Skin of body (tissue), 3 donors: ENCODE measurements around the gene RPS5. TPM values are rescaled to one million over a fixed set of nuclear protein-coding genes. Genes with fewer than 3 reads are reported as not detected.
"Not testable (repeated sequence)": the region's sequence is repeated elsewhere in the genome, so short reads cannot be mapped to it uniquely, and the experiment has no call there.

Source experiments
- DNase-seq: peaks from one replicate; lab custom pipeline; 2025; lab: John Stamatoyannopoulos, UW
- small RNA-seq: library from RNA; depleted of rRNA; stranded (forward); fragments of <200 nt; gene quantifications from one replicate; pipeline ENCODE3, GENCODE V24; 2014; ENCODE audit warnings: low replicate concordance
- total RNA-seq: library from RNA; depleted of rRNA; stranded (reverse); fragments of >200 nt; gene quantifications from one replicate; pipeline ENCODE4 v1.2.3, GENCODE V29; 2014

The RPS5 gene
- total RNA-seq, 1 donor from 2014 or later: 1,739 TPM

GRCh38 chr19:58403920-58404478 lies 16.9 kb downstream of the RPS5 start:
- DNase-seq: not testable (repeated sequence)

DNA sequence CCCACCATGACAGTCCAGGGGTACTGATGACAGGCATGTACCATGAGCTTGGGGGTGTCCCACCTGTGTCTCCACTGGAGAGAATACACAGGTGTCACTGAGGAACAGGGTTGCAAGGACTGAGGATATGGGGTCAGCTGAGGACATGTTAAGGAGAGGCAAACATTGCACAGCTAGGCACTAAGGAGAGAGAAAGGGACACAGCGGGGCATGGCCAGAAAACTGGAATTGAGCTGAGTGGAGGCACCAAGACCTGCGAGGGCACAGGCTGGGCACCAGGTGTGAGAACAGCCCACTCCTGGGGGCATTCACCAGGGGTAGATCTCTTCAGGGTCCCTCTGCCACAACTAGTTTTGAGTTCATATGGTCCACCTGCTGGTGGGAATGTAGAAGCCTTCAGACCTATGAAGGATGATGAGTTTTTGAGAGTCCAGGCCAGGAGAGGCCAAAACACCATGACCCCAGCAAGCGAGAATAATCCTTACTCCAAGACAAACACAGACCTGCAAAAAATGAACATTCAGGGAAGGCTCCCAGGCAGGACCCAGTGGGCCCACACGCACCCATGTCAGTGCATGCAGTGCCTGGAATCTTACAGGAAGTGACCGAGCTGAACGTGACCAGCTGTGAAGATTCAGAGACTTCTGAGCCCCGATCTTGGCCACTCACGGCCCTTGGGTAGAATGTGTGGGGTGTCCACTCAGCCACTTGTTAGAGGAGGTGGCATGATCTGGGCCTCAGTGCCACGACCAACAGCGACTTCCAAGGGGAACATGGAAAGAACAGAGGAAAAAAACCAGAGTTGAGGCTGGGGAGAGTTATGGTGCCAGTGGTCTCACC lies 20.0 kb downstream of the RPS5 start:
- DNase-seq: no peak

- DNase-seq: no peak
Observed at GRCh38 chr19:58407658-58408151, 20.6 kb downstream of the RPS5 start.

GRCh38 chr19:58408152-58409009 lies 21.3 kb downstream of the RPS5 start, which contains the start of gene ZNF584:
TSS of gene ZNF584 (plus strand) at chr19:58408649. CDS start at chr19:58409148, 499 bp downstream.
- peak; percentile 96 for DNase-seq

GRCh38 chr19:58409010-58409790 lies 22.1 kb downstream of the RPS5 start:
- DNase-seq: no peak

- DNase-seq: no peak
Observed at GRCh38 chr19:58416604-58417003, 29.5 kb downstream of the RPS5 start.

DNA sequence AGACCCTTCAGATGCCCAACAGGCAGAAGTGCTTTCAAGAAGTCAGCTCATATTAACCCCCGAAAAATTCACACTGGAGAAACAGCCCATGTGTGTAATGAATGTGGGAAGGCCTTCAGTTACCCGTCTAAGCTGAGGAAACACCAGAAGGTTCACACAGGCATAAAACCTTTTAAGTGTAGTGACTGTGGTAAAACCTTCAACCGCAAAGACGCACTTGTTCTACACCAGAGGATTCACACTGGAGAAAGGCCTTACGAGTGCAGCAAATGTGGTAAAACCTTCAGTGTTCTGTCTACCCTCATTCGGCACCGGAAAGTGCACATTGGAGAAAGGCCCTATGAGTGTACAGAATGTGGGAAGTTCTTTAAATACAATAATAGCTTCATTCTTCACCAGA lies 30.0 kb downstream of the RPS5 start:
- DNase-seq: no peak

DNA sequence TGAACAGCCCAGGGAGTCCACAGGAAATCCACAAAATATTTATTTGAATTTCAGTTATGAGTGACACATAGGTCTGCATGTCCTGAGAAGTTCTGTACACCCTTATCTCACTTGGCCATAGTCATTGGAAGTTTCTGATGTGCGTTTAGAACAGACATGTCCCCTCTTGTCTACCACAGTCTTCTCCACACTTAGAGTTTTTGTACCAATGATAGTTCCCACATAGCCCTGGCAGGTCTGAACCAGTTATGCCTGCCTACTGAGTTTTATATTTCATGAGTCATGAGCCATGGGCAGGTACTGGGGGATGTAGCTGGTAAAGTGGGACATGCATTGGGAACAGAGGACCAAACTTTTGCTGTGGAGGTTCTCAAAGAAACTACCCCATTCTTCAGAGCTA lies 41.5 kb downstream of the RPS5 start:
- no peak for DNase-seq

GRCh38 chr19:58429745-58430144 lies 42.7 kb downstream of the RPS5 start:
- DNase-seq: no peak

DNA sequence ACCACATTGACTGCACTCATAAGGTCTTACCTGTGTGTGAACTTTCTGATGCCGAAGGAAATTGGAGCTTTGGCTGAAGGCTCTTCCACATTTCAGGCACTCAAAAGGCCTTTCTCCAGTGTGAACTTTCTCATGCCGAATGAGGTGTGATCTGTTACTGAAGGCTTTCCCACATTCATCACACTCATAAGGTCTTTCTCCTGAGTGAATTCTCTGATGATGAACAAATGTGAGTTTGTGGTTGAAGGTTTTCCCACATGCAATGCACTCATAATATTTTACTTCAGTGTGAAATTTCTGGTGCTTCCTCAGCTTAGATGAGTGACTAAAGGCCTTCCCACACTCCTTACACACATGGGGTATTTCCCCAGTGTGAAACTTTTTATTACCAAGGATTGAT lies 47.1 kb downstream of the RPS5 start:
- DNase-seq: no peak

GRCh38 chr19:58439576-58440554 lies 52.8 kb downstream of the RPS5 start, which contains the start of gene ZNF132:
TSS of gene ZNF132 (minus strand) at chr19:58440153. CDS start at chr19:58439821, 332 bp downstream.
- DNase-seq: peak; percentile 100

GRCh38 chr19:58440556-58440955 lies 53.5 kb downstream of the RPS5 start:
- no peak for DNase-seq

GRCh38 chr19:58442986-58443385 lies 55.9 kb downstream of the RPS5 start:
- DNase-seq: not testable (repeated sequence)

Small RNA genes within 50 kb of the gene (small RNA-seq; reads per million reads assigned to genes)
- gene MIR4754: not detected
- gene RNA5SP473: not detected

Other genes starting within 250 kb of the RPS5 start
- 11.8 TPM for gene ZNF329, start 236.5 kb upstream of the RPS5 start, total RNA-seq
- 14.0 TPM for gene ZNF274, start 204.2 kb upstream of the RPS5 start, total RNA-seq
- 31.3 TPM for gene ZNF544, start 158.4 kb upstream of the RPS5 start, total RNA-seq
- gene ZNF8, start 108.3 kb upstream of the RPS5 start, total RNA-seq: 6.7 TPM
- 38.9 TPM for gene ERVK3-1, start 81.9 kb upstream of the RPS5 start, total RNA-seq
- gene ZSCAN22, start 60.3 kb upstream of the RPS5 start, total RNA-seq: 2.8 TPM
- gene A1BG, start 33.8 kb upstream of the RPS5 start, total RNA-seq: 5.1 TPM
- gene ZNF497, start 24.5 kb upstream of the RPS5 start, total RNA-seq: 1.6 TPM
- gene ZNF837, start 6.2 kb upstream of the RPS5 start, total RNA-seq: 0.69 TPM
- gene RNF225, start 8.4 kb downstream of the RPS5 start, total RNA-seq: 0.99 TPM
- 8.4 TPM for gene ZNF584, start 21.4 kb downstream of the RPS5 start, total RNA-seq
- 3.6 TPM for gene ZNF132, start 52.9 kb downstream of the RPS5 start, total RNA-seq
- 5.6 TPM for gene ZNF324B, start 64.4 kb downstream of the RPS5 start, total RNA-seq
- gene ZNF324, start 79.8 kb downstream of the RPS5 start, total RNA-seq: 9.5 TPM
- gene ZNF446, start 89.1 kb downstream of the RPS5 start, total RNA-seq: 4.6 TPM
- 4.4 TPM for gene SLC27A5, start 124.7 kb downstream of the RPS5 start, total RNA-seq
- gene ZBTB45, start 132.5 kb downstream of the RPS5 start, total RNA-seq: 3.7 TPM
- gene TRIM28, start 156.8 kb downstream of the RPS5 start, total RNA-seq: 214 TPM
- gene CHMP2A, start 167.8 kb downstream of the RPS5 start, total RNA-seq: 49.3 TPM
- gene UBE2M, start 171.3 kb downstream of the RPS5 start, total RNA-seq: 42.7 TPM
- gene MZF1, start 186.1 kb downstream of the RPS5 start, total RNA-seq: 11.0 TPM